Stomach (tissue), 4 donors: ENCODE data around the gene PEPD.

Experiments
- EP300 ChIP-seq: sonication (generic); formaldehyde crosslinking; IDR thresholded peaks from one replicate; pipeline ENCODE4 v1.6.1; 2017; ENCODE audit warnings: antibody characterized with exemption
- POLR2A ChIP-seq, 4 donors: fragments of 450-650 bp; IDR thresholded peaks; one replicate each; pipeline ENCODE4 v1.6.1; 2016; ENCODE audit warnings: antibody characterized with exemption in 4 of 4, control low read depth in 2 of 4, mild to moderate bottlenecking in 1 of 4, moderate library complexity in 1 of 4
- POLR2AphosphoS5 ChIP-seq, 3 donors: sonication (generic); formaldehyde crosslinking; IDR thresholded peaks; one replicate each; pipeline ENCODE4 v1.6.1; 2016; ENCODE audit warnings: antibody characterized with exemption in 3 of 3
- TF ChIP-seq, protein P1 (sequence below), 7 experiments: fragments of 450-650 bp in 4 of 7; fragments of 200-600 bp in 3 of 7; sonication (generic) in 3 of 7; IDR thresholded peaks; one replicate each; pipeline ENCODE4 v1.5.1; 2016 to 2019; ENCODE audit warnings: antibody characterized with exemption in 7 of 7, control low read depth in 2 of 7, mild to moderate bottlenecking in 1 of 7

DNA sequence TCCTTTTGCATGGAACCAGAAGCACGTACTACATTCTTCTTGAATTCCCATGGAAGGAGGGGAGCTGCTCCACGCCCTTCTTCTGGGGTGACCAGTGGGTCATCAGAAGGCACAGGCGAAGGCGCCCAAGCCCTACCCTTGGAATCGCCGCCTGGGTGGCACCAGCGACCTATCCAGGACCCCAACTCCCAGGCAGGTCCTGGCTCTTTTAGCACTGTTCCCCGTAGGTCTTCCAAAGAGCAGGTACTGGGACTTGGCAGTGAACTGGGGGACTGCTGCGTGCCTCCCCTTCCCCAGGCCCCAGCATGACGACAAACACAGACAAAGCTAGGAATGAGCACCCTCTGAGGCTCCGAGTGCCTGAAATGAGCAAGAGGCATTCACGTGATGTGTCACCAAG lies 103.1 kb downstream of the PEPD start:
- TF ChIP-seq, protein P1, sequence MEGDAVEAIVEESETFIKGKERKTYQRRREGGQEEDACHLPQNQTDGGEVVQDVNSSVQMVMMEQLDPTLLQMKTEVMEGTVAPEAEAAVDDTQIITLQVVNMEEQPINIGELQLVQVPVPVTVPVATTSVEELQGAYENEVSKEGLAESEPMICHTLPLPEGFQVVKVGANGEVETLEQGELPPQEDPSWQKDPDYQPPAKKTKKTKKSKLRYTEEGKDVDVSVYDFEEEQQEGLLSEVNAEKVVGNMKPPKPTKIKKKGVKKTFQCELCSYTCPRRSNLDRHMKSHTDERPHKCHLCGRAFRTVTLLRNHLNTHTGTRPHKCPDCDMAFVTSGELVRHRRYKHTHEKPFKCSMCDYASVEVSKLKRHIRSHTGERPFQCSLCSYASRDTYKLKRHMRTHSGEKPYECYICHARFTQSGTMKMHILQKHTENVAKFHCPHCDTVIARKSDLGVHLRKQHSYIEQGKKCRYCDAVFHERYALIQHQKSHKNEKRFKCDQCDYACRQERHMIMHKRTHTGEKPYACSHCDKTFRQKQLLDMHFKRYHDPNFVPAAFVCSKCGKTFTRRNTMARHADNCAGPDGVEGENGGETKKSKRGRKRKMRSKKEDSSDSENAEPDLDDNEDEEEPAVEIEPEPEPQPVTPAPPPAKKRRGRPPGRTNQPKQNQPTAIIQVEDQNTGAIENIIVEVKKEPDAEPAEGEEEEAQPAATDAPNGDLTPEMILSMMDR (IDR thresholded peaks at IDR 0.05), result no peak
- TF ChIP-seq POLR2A (IDR thresholded peaks at IDR 0.05) (no peak), EP300 (no peak), POLR2AphosphoS5 (IDR thresholded peaks at IDR 0.05) (no peak)
